ENCODE measurements around the gene XYLT1.

The XYLT1 gene

DNA sequence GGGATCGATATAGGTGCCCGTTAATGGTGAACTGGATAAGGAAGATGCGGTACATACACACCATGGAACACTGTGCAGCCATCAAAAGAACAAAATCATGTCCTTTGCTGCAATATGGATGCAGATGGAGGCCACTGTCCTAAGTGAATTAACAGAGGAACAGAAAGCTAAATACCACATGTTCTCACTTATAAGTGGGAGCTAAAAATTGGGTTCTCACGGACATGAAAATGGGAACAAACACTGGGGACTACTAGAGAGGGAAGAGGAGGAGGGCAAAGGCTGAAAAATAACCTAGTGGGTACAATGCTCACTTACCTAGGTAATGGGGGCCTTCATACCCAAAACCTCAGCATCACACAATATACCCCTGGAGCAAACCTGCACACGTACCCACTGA lies 302.6 kb downstream of the XYLT1 start:
- DNase-seq = no peak

- no peak for DNase-seq
Observed at GRCh38 chr16:17166095-17166494, 304.7 kb downstream of the XYLT1 start.

DNA sequence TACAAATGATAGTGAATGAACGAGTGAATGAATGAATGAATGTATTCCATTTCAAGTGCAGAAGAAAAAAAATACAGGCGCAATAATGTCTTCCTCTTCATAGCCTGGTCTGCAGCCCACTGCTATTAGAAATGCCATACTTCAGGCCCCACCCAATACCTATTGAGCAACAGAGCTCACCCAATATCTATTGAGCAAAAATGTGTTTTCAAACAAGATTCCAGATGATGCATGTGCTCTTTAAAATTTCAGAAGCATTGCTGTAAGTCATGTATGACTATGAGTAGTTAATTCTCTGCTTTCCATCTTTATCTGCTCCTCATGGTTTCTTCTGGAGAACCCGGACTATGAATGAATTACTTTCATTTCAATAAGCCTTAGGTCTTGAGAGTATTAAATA lies 308.2 kb downstream of the XYLT1 start:
- DNase-seq = no peak

DNA sequence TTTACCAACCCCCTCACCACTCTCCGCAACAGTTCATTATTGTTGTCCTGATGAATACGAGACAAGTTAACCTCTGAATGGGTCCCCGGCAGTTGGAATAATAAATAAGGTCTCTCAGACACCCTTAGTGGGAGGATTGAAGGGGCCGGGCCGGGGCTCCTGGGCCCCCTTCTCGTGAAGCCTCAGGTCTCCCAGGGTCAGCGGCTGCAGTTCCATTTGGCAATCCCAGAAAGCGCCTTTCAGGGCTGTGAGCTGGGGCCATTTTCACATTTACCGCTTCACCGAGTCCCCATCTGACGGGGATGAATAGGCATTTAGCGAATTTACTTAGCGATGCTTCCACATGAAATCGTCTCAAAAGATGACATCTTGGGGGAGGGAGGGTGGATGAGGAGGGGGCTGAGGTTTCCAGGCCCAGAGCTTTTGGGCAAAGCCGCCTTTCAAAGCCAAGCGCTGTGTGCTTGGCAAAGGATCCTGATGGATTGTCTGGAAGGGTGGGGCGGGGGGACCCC lies 309.8 kb downstream of the XYLT1 start:
- no peak for DNase-seq

DNA sequence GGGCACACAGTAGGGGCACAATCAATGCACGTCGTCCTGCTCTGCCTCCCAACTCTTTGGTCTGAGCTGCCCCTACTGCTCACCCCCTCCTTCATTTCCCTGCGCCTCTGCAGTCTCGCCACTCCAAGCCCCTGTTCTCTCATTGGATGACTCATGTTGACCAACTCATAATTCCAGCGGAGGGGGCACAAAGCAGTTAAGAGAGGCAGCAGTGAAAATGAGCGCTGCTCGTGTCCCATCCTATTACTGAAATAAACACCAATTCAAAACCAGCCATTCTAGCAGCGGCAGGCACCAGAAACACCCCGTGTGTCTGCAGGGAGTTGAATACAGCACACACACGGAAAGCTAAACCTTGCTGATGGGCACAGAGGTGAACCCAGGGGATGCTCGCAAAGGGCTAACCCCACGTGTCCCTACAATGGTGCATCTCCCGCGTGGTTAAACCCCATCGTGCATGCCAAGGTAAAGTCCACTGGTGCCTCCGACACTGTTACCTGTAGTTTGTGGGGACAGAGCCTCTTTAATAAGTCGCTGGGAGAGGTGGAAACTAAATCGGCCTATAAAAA lies 310.4 kb downstream of the XYLT1 start:
- DNase-seq = no peak

DNA sequence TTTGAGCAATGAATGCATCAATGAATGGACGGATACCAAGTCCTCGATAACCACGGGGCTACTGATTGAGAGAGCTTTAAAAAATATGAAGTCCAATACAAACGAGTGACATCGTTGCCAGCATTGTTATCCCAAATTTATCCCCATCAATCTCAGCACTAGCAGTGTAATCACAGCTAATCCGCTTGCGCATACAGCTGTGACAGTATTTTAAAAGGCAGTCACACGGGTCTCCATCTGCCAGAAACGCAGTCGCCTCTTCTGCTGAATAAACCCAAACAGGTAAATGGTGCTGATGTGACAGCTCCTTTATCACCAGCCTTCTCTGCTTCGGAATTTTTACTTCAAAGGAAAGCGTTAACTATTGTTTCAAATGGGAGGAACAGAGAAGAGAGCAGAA lies 311.1 kb downstream of the XYLT1 start:
- no peak for DNase-seq

DNA sequence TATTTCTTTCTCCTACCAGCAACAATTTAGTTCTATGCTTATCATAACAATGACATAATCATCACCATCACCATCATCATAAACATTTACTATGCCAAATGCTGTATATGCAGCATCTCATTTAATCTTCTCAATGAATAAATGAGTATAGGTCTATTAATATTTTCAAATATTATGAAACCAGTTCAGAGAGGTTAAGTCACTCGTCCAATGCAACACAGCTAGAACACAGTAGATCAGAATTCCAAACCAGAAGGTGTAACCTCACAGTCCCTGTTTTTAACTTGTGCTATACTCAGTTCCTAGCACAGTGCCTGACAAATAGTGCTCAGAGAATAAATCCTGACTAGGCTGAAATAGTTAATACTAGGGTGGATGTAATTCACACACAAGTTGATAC lies 314.8 kb downstream of the XYLT1 start:
- DNase-seq = no peak

DNA sequence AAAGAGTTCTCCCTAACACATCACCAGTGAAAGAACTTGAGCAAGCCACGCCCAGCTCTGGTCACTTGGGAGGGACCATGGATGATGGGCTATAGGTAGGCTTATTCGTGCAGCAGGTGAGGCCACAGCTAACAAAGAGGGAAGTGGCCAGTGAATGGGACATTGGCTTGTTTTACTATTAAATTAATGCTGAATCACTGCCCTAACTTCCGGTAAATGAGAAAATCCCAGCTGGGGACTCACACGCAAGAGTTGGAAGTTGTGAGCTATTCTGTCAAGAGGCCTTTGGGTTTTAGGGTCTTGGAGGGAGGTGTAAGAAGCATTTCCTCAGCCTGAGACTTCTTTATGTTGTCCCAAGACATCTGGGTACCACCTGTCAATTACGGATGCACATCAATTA lies 315.3 kb downstream of the XYLT1 start:
- no peak for DNase-seq

DNA sequence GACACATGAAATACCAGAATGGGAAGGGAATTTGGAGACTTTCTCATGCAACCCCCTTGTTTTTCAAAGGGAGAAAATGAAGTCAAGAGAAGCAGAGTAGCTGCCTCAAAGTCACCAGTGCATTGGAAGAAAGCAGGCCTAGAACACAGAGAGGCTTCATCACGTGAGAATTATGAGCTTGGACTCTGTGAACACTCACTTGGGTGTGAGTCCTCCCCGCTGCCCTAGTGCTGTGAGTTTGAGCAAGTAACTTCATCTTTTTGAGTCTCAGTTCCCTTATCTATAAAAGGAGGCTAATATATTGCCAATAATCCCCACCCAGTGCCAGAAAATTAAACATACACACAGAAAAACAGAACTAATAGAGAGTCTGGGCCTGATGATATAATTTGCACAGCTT lies 315.8 kb downstream of the XYLT1 start:
- no peak for DNase-seq

DNA sequence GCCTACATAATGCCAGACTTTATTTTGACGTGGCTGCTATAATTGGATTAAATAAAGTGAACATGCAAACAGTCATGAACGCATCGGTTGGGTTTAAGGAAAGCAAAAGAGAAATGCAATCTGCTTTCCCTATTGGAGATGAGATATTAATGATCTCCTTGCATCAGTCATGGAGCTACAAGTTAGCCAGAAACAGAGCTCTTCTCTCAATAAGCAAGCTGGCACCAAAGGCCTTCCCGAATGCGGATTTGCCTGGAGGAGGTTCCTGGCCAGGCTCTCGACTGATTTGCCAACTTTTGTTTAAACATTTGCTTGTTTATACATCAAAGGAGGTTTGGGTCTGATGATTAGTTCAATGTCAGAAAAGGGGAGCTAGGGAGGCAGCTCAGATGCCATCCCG lies 318.4 kb downstream of the XYLT1 start:
- DNase-seq = no peak

- no peak for DNase-seq
Observed at GRCh38 chr16:17151335-17151734, 319.4 kb downstream of the XYLT1 start.

- no peak for DNase-seq
Observed at GRCh38 chr16:17149904-17150483, 320.8 kb downstream of the XYLT1 start.

GRCh38 chr16:17147942-17148341 lies 322.8 kb downstream of the XYLT1 start:
- DNase-seq = no peak

- DNase-seq = no peak
Observed at GRCh38 chr16:17145029-17145428, 325.7 kb downstream of the XYLT1 start.

- DNase-seq = no peak
Observed at GRCh38 chr16:17144431-17144830, 326.3 kb downstream of the XYLT1 start.

GRCh38 chr16:17143546-17144419 lies 327.0 kb downstream of the XYLT1 start:
- DNase-seq = no peak

DNA sequence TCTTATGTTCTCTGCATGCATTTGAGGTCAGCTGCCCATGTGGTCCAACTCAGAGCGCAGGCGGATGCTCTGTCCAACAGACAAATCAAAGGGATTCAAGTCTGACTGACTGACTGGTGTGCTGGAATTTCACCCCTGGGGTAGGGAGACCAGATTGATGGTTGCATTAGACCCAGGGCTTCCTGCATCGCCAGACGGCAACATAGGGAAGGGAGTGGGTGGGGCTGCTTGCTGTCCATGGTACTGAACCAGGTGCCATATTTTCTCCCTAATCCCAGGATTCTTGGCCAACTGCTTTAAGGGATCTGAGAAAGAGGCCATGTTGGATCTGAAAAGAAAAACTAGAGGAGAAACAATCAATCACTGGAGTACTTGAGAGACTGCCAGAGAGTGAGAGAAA lies 332.0 kb downstream of the XYLT1 start:
- DNase-seq = no peak

- DNase-seq = no peak
Observed at GRCh38 chr16:17135439-17135838, 335.3 kb downstream of the XYLT1 start.

DNA sequence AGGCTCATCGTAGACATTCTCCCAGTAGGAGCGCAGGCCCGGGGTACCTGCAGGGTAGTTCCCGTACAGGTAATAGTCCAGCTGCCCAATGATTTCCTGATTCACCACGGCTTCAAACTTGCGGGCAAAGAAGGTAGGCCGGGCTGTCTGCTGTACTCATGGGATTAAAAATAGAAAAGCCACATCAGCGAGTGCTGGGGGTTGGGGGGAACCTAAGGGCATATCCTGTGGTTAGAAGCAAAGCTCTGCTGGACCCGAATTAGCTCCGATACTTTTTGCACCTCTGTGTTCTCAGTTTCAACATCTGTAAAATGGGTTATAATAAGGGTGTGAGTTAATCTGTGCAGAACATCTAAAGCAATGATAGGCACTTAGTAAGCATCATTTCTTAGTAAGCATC lies 336.2 kb downstream of the XYLT1 start:
- no peak for DNase-seq

- DNase-seq = no peak
Observed at GRCh38 chr16:17133851-17134250, 336.9 kb downstream of the XYLT1 start.

GRCh38 chr16:17131351-17131750 lies 339.4 kb downstream of the XYLT1 start:
- DNase-seq = no peak

DNA sequence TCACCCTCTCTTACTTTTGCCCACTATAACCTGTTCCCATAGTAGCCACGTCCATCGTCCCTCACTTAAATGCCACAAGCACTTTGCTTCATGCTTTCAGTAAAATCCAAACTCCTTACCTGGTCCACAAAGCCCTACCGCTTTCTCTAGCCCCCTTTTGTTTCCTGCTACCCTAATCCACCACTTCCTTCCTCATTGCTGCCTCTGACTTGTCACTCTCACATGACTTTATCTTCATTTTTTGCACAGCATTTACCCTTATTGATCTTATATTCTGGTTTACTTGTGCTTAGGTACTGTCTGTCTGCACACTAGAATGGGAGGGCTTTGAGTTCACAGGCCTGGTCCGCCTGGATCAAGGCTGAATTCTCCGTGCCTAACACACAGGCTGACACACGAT lies 340.0 kb downstream of the XYLT1 start:
- no peak for DNase-seq

DNA sequence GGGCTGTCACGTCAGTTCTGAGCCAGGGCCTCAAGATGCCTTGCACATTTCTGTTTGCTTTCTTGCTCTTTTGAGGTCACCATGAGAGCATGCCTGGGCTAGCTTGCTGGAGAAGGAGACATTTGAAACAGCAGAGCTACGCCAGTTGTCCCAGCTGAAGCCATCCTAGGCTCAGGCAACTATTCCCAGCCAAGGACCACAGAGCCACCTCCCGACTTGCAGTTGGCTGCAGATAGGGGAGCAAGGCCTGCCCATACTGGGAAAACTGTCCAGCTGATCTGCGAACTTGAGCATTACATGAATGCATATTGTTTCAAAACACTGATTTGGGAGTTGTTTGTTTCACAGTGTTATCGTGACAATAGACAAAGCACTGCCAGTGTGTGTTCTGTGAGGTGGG lies 340.8 kb downstream of the XYLT1 start:
- no peak for DNase-seq

- DNase-seq = no peak
Observed at GRCh38 chr16:17128791-17129190, 342.0 kb downstream of the XYLT1 start.

Measured in activated gamma-delta T cell (primary cell).